Globus pallidus (tissue), 1 donor: Measurements from ENCODE around the gene SMYD2.
"Not testable (repeated sequence)": the region's sequence is repeated elsewhere in the genome, so short reads cannot be mapped to it uniquely, and the experiment has no call there.

Experiments used
- DNase-seq: peaks from one replicate; pipeline ENCODE4 v3.0.0-alpha.2; 2015; ENCODE audit warnings: low spot score

Gene SMYD2

DNA sequence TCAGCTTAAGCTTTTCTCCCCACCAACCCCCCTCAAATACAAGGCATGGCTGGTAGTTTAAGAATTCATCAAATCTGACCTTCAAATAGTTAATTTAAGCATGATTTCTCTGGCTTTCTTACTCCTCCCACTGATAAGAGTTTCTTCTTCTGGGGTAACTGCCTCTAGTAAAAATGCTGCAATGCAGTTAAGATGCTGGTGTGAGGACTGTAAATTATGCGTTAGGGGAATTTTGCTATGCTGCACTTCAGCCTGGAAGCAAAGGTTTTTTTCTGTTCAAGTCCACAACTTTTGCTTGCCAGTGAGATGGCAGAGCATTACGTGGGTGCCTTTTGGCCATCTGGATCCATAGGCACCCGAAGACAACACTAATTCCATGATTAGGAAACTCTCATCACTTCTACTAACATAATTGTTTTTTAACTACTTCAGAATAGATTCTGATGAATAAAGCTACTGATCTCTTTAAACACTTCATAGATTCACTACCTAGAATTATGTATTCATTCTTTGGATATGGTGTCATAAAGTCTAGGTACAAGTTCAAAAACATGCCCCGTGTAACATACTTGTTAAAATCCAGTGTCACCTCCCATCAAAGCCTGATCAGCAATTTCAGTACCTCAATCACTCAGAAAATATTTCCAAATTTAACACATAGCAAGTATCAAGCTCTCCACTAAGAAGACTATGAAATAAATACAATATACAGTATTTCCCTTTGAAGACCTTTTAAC lies 8.8 kb upstream of the SMYD2 start:
- DNase-seq: no peak

DNA sequence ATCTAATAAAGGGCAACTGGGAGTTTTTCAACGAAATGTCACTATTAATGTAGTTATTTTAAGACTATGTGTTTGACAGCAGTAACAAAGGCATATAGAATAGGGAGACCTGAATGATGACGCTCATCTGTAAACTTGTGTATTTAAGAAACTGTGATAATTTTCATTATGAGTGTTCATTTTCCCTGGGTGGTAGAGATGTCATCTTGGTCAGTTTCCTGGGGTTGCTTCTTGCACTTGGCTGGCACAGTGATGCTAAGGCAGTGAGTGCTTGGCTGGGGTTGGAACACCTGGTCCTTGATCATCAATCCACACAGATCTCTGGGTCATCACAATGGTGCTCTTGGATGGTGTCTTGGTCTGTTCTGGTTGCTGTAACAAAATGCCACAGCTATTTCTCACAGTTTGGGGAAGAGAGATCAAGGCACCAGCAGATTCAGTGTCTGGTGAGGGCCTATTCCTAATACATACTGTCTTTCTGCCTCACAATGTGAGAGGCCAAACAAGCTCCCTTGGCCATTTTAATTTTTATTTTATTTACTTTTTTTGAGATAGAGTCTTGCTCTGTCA lies 7.9 kb upstream of the SMYD2 start:
- no peak for DNase-seq

DNA sequence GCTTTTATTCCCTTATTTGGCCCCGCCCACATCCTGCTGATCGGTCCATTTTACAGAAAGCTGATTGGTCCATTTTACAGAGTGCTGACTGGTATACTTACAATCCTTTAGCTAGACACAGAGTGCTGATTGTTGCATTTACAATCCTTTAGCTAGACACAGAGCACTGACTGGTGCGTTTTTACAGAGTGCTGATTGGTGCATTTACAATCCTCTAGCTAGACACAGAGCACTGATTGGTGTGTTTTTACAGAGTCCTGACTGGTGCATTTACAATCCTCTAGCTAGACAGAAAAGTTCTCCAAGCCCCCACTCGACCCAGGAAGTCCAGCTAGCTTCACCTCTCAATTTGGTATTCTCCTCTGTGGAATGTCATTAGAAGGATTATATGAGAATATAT lies 5.3 kb upstream of the SMYD2 start:
- not testable (repeated sequence) for DNase-seq

DNA sequence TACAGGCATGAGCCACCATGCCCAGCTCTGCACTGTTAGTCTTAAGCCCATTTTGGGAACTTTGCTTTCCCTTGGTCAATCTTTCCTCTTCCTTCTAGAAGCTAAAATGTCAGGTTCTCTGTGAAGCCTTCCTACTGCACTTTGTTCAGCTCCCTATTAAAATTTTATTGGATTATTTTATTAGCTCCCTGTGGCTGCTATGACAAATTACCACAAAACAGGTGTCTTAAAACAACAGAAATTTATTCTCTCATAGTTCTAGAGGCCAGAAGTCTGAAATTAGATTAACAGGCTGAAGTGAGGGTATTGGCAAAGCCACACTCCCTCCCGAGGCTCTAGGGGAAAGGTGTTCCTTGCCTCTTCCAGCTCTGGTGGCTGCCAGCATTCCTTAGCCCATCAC lies 4.2 kb upstream of the SMYD2 start:
- no peak for DNase-seq

DNA sequence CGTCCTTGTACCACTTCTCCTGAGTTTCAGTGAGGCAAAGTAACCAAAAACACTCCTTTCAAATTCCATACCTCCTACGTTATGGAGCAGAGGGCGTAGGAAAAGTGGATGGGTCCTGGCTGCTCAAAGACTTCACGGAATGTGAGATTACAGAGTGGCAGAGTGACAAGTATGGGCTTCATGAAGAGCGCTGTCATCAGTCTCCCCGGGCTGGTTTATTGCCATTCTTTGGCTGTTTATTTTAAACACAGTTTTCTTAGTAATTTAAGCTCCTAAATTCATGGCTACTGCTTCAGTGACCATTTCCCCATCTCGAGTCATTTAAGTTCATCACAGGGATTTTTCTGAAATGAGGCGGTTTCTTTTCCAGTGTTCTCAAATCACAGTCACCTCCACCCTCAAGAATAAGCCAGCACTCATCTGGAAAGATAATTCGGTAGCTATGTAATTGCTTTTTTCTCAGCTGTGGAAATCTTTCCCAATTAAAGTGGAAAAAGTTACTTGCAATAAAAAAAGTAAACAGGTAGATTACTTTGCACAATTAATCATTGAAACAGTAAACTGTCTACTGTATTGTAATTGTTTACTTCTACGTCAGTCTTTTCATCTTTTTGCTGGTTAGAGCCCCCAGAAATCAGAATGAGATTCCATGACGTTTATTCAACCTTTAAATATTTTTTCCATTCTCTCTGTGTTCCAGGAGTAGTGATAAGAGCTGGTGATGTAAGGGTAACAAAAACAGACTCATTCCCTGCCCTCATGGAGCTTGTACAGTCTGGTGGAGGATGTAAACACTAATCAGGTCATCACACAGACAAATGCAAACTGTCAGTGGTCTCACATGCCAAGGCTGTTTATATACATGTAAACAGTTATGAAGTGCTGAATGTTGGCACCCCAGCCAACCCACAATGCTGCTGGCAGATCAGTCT lies 3.0 kb upstream of the SMYD2 start:
- DNase-seq: no peak

DNA sequence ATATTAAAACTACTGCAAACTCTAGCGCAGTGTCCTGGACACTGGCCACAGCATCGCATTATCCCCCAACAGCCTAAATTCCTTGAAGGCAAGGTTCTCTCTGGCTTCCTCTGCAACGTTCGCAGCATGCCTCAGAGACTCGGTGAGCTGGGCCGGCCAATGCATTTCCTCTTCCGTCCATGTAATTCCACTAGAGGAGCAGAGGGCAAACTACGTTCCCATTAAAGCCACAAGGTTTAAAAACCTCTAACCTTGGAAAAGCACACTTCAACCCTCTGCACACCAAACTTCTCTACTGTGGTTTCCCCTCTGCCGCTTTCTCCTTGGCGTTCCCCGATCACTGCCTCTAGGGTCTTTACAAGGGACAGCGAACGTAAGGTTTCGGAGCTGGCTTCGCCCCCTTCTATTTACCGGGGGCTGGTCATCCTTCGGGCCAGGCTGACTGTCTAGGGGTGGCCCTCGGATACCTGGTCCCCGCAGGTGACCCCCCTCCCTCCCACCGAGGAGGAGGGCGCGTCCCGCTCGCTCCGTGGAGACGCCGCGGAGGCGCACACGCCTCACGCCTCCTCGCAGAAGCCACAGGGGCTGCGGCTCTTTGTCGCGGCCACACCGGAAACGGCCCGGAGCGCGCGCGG lies 456 bp upstream of the SMYD2 start:
- DNase-seq: peak; percentile 18

DNA sequence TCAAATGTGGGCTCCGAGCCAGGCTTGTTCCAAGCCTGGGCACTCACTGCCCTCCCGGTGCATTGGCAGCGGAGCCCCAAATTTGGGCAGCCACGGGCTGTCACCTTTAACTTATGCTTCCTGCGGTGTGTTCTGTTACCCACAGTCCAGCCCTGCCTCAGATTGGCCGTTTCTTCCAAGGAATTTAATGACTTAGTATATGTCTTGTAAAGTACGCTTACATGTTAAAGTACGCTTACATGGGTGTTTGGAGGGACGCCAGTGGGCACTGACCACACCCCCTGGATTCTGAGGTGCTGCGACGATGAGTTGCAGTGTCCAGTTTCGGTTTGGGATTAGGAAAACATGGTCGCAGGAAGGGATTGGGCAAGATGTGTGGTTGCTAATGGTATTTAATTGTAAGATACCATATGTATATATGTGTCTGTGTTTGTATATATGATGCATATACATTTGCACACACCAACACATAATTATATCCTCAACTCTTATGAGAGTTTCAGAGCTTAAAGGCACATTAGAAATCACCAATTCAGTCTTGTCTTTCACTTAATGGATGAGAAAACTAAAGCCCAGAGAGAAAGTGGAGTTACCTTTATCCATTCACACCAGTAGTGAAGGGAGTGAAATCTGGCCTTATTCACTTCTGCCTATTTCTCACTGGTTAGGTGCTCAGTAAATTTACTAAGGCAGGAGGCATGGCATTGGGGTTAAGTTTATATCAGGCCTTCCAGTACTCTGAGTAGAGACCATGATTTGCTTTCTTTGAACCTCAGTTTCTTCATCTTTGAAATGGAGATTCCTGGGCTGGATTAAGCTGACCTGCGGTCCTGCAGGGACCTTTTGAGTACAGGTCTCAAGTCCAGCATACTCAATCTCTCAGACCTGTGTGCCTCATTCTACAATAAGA lies 1.0 kb downstream of the SMYD2 start:
- peak; percentile 9 for DNase-seq

DNA sequence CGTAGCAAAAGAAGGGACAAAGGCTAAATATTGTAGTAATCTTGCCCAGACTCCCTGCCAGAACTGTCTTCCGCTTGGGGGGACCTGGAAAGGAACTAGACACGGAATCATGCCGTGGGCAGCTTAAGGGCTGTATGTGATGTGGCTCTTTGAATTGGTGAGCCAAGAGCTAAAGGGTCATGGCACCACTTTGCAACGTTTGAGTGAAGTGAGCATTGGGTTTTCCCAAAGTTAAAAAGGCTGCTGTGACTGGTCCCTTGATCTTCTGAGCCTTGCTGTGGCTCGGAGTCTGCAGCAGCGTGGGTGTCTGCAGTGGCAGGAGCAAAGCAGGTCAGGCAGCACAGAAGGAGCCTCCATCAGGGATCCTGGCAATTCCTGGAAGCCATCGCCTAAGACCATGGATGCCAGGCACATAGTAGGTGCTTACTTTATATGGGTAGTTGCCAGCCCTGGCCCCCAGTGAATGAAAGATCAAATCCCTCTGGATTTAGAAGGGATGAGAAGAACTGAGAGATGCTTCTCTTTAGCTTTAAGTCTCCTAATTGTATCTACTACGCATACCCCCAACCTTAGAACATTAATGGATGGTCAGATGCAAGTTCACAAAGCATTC lies 1.8 kb downstream of the SMYD2 start:
- no peak for DNase-seq

DNA sequence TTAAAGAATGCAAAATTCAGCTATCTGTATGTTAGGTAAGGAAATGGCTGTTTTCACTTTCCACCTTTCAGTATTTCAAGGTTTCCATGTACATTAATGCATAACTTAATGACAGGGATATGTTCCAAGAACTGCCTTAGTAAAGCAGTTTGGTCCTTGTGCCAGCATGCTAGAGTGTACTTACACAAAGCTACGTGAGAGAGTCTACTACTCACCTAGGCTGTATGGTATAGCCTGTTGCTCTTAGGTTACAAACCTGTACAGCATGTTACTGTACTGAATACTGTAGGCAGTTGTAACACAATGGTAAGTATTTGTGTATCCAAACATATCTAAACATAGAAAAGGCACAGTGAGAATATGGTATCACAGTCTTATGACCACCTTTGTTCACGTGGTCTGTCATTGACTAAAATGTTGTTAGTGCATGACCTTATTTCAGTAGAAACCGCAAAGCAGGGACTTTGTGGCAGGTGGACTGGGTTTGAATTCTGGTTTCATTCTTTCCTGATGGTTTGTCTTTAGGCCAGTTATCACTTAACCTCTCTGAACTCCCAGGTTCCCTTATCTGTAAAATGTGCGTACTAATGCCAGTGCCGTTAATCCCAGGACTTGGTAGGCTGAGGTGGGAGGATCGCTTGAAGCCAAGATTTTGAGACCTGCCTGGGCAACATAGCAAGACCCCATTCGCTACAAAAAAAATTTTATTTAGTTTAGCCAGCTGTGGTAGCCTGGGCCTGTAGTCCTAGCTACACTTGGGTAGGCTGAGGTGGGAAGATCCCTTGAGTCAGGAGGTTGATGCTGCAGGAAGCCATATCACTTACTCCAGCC lies 4.9 kb downstream of the SMYD2 start:
- DNase-seq: no peak

DNA sequence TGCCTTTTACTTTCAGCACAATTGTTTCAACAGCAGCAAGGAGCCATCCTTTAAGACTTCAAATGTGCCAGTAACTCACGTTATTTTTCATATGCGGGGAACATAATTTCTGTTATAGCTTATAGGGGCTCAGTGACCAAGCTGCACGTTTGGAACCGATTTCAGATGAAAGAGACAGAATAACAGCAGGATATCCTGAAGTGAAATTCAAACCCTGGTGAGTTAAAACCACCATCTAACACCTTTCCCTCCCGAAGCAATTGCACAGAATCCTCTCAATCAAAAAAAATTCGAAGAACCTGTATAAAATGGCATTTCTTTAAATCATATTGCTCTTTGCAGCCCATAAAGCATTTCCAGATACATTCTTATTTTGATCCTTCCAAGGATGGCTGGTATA lies 6.9 kb downstream of the SMYD2 start:
- no peak for DNase-seq

DNA sequence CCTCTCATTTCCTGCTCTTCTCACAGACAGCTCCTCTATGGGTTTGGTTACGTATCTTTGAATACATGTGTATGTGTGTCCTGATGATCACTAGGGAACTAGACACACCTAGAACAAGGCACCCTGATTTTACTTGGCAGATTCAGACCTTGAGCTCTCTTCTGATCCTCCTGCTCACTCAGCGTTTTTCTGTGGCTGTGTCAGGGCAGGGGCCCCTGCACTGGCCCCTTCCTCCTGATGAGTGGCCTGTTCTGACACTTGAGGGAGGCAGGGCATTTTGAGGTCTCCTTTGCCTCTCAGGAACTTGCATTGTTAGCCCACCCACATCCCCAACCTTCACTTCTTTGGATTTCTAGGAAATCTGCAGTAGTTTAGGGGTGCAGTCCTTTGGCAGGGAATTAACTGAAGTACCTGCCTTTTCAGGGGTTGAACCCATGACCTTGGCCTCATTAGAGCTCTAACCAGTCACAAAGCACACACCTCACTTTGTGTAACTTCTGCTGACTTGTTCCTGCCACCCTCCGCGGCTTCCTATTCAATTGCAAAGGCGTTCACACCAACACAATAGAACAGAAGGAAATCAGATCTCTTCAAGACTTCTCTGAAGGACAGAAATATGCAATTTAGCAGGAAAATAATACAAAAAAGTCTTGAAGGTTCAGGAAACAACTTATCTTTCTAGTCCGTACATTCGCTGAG lies 8.8 kb downstream of the SMYD2 start:
- DNase-seq: no peak

DNA sequence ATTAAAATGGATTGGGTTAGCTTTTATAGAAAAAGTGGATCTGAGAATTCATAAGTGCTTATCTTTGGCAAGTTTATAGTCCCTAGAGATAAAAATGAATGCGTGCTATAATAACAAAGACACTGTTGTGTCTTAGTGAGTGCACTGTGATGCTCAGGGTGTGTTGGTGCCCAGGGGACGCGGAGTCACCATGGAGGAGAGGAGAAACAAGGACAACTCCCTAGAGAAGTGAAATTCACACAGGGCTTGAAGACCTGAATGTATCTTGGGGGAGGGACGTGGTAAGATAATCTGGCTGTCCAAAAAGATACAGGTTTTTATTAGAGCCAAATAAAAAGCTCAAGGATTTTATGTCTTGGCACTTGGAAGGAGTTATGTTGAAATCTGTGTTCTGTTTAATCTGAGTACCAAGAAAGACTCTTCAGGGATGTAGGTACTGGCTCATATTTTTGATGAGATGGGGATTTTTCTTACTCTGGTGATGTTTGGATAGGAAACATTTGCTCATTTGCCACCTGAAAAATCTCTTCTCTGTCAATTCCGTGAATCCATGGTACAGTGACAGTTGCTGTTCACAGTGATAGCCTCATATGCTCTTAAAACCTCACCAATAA lies 9.6 kb downstream of the SMYD2 start:
- DNase-seq: no peak

DNA sequence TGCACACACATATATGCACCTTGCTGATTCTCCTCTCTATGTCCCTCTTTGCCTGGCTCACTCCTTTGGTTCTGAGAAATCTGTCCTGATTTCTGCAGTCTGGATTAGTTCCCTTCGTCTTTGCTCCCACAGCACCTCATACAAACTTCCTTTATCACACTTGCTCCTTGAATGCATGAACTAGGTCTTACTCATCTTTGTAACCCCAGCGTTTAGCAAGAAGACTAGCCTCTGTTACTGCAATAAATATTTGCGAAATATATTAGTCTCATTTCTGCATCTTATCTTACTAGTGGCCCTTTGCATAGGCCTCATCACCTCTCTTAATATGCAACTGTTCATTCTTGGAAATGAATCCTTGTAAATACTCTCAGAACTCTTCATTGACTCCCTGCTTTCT lies 11.4 kb downstream of the SMYD2 start:
- no peak for DNase-seq

DNA sequence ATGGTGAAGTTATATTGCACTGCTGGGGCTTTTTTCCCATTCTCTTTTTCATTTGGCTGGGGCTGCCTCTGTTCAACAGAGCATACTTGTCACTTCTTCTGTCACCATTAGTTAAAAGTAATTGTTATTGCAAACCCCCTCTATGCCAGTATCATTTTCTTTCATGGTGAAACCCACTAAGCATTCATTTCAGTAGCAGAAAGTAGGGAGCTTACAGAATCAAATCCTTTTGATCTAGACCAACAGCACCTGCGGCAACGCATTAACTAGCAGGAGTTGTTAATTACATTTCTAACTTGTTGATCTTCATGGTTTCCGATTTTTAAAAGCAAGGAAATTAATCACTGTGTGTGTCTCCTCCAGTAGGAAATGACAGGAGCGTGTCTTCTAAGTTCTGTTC lies 15.0 kb downstream of the SMYD2 start:
- no peak for DNase-seq

DNA sequence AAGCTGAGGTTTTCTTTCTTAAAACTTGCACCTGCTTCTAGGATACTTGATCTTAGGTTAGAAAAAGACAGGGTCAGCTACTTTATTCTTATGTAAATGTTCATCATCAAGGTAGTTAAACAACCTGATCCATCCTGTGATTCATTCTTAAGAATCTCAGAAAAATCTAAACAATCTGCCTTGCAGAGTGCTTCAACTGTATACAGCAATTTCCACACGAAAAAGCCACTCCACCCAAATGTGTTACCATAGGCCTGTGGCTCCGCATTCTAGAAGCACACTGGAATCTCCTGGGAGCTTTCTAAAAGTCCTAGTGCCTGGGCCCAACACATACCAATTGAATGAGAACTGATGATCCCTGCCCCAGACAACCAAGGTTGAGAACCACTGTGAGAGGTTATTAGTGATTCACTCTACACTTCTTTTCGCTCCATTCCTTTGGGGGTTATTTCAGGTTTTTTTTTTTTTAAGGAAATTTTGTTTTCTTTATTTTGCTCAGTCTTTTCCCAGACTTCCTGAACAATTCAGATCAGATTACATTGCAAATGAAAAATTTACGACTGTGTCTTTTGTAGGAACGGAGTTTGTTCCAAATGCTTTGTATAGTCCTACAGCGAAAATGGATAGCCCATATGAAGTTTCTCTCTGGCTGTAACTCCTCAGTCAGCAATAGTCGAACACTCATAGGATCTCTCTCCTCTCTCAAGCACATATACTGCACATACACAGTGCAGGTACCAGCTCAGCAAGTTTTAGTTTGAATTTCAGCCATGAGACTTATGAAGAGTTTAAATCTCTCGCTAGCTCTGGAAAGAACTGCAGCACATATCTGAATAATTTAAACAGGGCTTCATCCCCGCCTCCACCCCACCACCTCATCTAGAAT lies 16.1 kb downstream of the SMYD2 start:
- no peak for DNase-seq

DNA sequence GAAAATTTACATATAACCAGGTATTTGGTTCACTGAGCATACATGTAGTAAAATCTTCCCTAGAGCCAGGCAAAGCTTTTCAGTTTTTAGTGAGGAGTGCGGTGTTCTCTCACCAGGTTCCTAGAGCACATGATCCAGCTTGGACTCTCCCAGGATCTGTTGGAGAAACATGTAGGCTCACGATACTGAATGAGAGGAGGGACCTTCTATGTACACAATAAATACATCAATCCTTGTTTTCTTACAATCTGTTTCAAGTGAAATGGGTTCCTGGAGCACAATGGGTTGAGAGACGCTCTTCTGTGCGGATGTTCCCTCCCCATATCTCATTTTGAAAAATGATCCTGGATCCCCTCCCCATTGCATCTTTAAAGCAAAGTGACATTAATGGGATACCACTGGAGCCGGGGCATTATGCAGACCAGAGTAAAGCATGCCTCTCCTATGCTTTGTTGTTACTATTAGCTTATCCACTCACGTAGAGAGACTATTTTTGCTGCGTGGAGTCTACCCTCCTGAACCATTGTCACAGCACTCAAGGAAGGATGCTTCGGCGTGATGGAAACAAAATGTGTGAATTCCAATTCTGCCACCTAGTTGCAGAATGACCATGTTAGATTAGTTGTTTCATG lies 19.3 kb downstream of the SMYD2 start:
- DNase-seq: no peak

DNA sequence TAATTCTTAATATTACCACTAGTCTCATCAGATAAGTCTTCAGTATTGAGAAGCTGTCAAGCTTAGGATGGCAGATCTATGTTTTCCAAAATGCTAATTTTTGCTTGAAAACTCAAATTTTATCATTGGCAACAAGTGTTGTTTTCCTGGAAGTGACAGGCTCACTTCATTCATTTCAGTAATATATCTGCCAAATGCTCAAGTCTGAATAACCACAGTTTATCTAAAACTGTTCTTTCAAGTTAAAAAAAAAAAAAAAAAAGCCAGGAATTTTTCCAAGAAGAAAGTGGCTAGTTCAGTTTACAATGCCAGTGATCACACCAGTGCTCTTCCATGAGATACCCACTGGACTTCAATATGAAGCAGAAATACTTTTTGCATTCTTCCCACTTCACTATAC lies 20.6 kb downstream of the SMYD2 start:
- DNase-seq: no peak
